HL-60 (cell line): ENCODE measurements around the gene EPYC.

Experiments used
- DNase-seq, 2 experiments: peaks; one replicate each; pipeline ENCODE4 v3.0.0-alpha.2; 2010 to 2020; ENCODE audit warnings: low read depth in 1 of 2, low spot score in 1 of 2
- H3K27ac ChIP-seq: fragments of 250-450 bp; sonication (Bioruptor Pico); replicated peaks from 2 replicates; pipeline ENCODE4 v1.5.1; 2020; ENCODE audit warnings: mild to moderate bottlenecking, moderate library complexity
- H3K27me3 ChIP-seq: fragments of 250-450 bp; sonication (Bioruptor Pico); 2 replicates; pipeline ENCODE4 v1.5.1; 2021; ENCODE audit warnings: mild to moderate bottlenecking, moderate library complexity; ENCODE audit not compliant: insufficient read depth, poor library complexity, severe bottlenecking
- H3K4me3 ChIP-seq: replicated peaks from 2 replicates; pipeline ENCODE4 v1.5.1; 2011; ENCODE audit warnings: mild to moderate bottlenecking, control low read depth, low read length; ENCODE audit not compliant: insufficient read depth
- CTCF ChIP-seq: IDR thresholded peaks from one replicate; pipeline ENCODE4 v1.5.1; 2011; ENCODE audit warnings: low read length, control low read depth, inconsistent platforms; ENCODE audit not compliant: insufficient read depth
- GABPA ChIP-seq: IDR thresholded peaks from 2 replicates; pipeline ENCODE4 v1.6.1; 2012; ENCODE audit warnings: low read depth
- POLR2AphosphoS5 ChIP-seq: IDR thresholded peaks from 2 replicates; pipeline ENCODE4 v1.6.1; 2012; ENCODE audit warnings: low read depth
- REST ChIP-seq: IDR thresholded peaks from 2 replicates; pipeline ENCODE4 v1.6.1; 2012; ENCODE audit warnings: low read depth; ENCODE audit not compliant: insufficient replicate concordance
- SPI1 ChIP-seq: IDR thresholded peaks from 2 replicates; pipeline ENCODE4 v1.6.1; 2012; ENCODE audit warnings: low read depth, mild to moderate bottlenecking, borderline replicate concordance

EPYC gene

DNA sequence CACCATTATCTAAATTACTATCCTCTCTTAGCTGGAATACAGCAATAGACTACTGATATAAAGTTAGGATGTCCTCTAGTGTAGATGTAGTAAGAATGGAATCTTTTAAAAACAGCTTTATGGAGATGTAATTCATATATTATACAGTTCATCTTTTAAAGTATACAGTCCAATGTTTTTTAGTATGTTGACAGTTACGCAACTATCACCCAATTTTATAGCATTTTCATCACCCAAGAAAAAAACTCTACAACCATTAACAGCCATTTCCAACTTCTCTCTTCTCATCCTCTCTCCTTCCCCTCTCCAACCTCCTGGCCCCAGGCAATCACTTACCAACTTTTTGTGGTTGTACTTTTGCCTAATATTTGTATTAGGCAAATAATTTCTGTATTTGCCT lies 22.6 kb downstream of the EPYC start:
- Histone ChIP-seq H3K27ac (no peak overlapping the region), H3K4me3 (no peak overlapping the region), H3K27me3 (no peaks in the 10 kb centered on the region)
- DNase-seq = no peak
- TF ChIP-seq CTCF = no peak
- TF ChIP-seq POLR2AphosphoS5 = no peak
- TF ChIP-seq GABPA = no peak
- no peak for TF ChIP-seq REST
- no peak for TF ChIP-seq SPI1

DNA sequence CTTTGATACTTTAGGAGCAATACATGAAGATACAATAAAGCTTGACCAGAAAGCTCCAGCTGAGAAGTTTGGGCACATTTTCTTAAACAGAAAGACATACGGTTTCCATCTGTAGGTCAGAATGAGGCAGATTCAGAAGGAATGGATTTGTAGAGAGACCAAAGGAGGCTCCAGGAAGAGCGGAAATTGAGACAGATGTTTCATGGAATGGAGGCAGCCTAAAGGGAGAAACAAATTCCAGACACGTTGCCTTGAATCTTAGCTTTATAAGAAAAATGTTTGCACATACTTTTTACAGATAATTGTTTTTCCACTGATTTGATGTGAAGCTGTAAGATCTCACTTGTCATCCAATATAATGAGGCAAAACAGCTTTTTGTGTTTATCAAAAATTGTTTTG lies 24.8 kb downstream of the EPYC start:
- no peak for DNase-seq
- TF ChIP-seq REST (no peak), CTCF (no peak), POLR2AphosphoS5 (no peak), SPI1 (no peak), GABPA (no peak)
- Histone ChIP-seq H3K4me3 (no peak overlapping the region), H3K27me3 (no peaks in the 10 kb centered on the region), H3K27ac (no peak overlapping the region)

DNA sequence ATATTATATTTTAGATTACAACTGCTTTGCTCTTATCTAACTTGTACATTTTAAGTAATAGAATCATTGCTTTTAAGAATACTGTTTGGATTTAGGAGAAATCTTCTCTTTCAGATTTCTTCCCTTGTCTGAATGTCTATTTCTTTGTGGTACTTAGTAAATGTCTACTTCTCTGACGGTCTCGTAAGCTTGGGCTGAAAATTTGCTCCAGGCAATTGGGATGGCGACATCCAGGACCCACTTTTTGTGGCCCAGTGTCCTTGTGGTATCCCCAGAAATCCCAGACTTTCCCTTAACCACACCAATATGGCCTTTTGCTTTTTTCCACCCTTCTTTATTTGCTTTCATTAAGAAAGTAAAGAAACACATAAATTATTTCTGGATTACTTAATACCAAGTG lies 25.8 kb downstream of the EPYC start:
- H3K4me3 ChIP-seq = no peak overlapping the region
- no peaks in the 10 kb centered on the region for H3K27me3 ChIP-seq
- DNase-seq = no peak
- H3K27ac ChIP-seq = no peak overlapping the region
- TF ChIP-seq CTCF (no peak), SPI1 (no peak), POLR2AphosphoS5 (no peak), REST (no peak), GABPA (no peak)
